ENCODE measurements around the gene CDCP1.
"Not testable (repeated sequence)": the region's sequence is repeated elsewhere in the genome, so short reads cannot be mapped to it uniquely, and the experiment has no call there.

CDCP1 gene

GRCh38 chr3:45055411-45056143 lies 90.6 kb downstream of the CDCP1 start:
- no peak for DNase-seq (ENCODE audit: low read depth)

DNA sequence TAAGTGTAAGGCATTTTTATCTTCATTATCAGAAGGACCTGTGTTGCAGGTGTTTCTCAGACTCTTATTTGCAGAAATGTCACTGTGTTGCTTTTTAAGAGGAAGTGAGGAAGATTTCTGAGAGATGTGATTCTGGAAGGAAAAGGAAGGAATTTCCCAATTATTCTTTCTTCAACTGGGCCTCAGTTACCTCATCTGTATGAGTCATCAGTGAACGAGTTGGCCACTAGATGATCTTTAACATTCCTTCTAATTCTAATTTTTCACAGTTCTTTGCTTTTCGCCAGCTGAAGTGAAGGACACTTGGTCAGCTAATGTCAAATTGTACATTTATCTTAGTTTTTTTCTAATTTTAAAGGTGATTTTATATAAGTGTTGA lies 91.2 kb downstream of the CDCP1 start:
- no peak for DNase-seq (ENCODE audit: low read depth)

- DNase-seq (ENCODE audit: low read depth), result no peak
These were observed 91.9 kb downstream of the CDCP1 start for GRCh38 chr3:45054196-45054857.

- DNase-seq (ENCODE audit: low read depth), result not testable (repeated sequence)
These were observed 92.4 kb downstream of the CDCP1 start for GRCh38 chr3:45053805-45054195.

DNA sequence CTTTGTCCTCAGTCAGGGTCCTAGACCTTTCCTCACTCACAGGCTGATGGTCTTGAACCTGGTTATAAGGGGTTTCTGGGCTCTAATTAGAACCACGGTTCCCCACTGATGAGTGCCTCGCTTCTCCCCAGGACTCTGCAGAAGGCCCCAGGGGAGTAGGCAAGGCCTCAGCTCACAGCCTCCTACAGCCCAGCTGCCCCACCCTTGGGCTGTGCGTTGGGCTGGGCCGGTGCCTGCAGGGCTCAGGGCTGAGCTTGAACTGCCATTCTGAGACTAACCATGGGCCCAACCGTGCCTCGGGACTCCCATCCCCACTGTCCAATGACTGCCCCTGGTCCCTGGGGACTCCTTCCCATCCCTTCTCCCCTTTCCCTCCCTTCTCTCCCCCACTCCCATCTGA lies 94.5 kb downstream of the CDCP1 start:
- DNase-seq (ENCODE audit: low read depth), result no peak

DNA sequence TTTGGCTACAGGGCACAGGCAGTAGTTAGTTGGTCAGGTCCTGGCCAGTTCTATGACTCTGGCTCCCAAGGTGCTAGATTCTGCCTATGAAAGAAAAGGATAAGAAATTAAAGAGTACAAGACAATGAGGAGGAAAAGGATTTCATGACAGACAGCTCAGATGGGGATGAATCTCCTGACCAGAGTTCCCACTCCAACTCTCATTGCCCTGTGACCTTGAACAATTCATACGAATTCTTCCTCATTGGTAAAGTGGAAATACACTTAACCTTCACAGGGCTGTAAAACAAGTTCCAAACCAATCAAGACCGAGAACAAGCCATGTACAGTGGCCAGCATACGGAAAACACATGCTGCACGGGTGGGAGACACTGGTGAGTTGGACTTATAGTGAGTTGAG lies 96.4 kb downstream of the CDCP1 start:
- DNase-seq (ENCODE audit: low read depth), result no peak

DNA sequence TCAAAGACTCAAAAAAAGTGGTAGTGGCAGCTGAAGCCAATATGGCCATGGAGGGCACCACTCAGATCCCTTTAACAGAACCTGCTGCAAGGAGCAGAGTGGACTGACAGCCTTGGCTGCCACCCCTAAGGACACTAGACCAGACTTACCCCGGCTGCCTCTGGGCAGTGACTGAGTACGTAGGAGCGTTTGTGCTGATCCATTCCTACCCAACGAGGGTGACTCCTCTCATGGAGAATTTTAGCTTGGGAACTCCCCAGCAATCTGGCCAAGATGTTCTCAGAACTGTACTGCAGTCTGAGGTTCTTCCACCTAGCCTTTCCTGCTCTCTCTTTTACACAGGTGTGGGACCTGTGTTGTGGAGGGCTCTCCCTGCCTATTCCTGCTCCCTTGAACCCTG lies 97.9 kb downstream of the CDCP1 start:
- no peak for DNase-seq (ENCODE audit: low read depth)

GRCh38 chr3:45043728-45044299 lies 102.4 kb downstream of the CDCP1 start:
- no peak for DNase-seq (ENCODE audit: low read depth)

GRCh38 chr3:45042162-45042561 lies 104.0 kb downstream of the CDCP1 start:
- DNase-seq (ENCODE audit: low read depth), result no peak

DNA sequence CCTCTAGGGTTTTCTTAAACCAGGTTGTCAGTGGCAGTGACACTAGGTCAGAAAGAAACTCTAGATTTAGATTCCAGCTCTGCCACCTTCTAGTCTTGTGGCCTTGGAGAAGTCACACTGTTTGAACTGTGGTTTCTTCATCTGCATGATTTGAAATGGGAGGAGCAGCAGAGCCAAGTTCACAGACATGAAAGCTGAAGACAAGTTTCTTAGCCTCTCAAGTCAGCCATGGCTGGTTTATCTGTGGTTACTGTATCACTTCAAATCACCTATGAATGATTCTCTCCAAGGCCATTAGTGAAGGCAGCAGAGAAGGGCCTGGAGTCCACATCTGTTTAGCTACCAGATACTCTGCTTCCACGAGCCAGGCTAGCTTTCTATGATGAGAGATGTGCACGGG lies 104.5 kb downstream of the CDCP1 start:
- no peak for DNase-seq (ENCODE audit: low read depth)

DNA sequence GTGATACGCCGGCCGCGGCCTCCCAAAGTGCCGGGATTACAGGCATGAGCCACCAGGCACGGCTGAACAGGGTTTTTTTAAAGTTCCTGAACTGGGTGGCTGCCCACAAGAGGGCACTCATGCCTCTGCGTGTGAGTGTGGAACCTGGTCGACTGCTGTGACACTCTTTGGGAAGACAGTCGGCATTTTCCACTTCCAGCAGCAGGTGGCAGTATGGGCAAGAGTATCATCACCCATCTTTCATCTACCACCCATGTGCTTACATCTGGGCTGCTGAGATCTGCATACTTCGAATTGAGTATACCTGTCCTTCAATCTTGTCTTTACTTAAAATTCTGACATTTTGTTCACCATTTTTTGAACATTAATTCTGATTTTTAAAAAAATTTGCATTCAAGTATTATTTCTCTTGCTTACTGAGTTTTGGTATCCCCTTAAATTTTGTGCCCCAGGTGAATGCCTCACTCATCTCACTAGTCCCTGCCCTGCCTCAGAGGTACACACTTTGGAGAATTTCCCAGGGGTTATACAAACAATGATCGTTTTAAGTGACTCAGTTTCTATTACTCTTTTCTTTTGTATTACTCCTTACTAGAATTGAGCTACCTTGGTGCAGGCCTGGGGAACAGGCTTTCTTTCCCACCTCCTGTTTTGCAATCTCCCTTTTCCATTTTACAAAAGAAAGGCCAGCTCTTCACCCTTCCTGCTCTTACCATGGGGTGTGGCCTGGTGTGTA lies 108.3 kb downstream of the CDCP1 start:
- DNase-seq (ENCODE audit: low read depth), result peak; percentile 88

GRCh38 chr3:45035441-45036301 lies 110.5 kb downstream of the CDCP1 start:
- no peak for DNase-seq (ENCODE audit: low read depth)

DNA sequence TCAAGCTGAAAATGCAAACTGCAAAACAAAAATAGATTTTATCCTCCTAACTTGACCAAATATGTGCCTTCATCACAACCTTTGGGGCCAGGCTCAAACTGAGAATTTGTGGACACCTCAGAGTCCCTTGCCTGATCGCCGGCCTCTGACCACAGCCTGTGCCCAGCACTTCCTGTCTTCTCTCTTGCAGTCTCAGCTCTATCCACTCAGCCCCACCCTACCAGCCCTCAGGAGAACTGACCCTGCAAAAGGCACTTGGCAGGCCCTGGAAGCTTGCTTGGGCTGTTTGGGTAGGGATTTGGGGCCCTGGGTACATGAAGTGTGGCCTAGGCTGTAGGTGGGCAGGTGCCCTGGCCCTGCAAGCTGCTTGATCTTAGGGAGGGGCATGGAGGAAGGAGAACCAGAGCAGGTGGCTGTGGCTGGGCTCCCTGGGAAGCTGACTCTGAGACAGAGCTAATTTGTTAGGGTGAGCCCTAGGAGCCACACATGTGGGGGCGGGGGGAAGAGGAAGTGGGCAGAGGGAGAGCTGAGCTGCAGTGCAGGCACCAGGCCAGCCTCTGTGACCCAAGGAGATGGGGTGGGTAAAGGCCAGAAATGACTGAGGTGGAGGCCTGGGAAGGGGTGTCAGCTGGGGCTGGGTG lies 111.4 kb downstream of the CDCP1 start:
- DNase-seq (ENCODE audit: low read depth), result no peak

DNA sequence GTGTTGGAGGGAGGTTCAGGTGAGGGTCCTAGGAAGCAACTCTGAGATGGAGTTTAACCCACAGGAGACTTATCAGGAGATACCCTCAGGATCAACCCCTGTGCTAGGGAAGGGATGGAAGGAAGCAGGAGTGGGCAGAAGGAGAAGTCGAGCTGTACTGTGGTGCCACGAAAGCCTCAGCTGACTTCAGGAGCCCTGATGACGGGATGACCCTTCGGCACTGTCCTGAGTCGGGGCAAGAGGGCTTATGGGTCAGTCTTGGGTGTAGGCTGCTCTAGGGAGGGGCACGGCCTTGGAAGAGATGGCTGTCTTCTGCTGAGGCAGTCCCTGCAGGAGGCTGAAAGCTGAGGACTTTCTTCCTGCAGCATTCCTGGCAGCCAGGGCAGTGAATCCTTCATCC lies 112.4 kb downstream of the CDCP1 start:
- DNase-seq (ENCODE audit: low read depth), result no peak
